Upper lobe of right lung (tissue), 1 donor: ENCODE data around the gene SH3TC1. TPM values are rescaled to one million over a fixed set of nuclear protein-coding genes. Genes with fewer than 3 reads are reported as not detected.
A peak's percentile ranks its signal among the peaks of the same experiment; 100 is the strongest.

Experiments
- ATAC-seq: fragments of 200-7000 bp; cut with Tn5 transposase; one replicate; pipeline ENCODE4 v1.9.1; 2020; ENCODE audit warnings: mild to moderate bottlenecking, moderate library complexity
- DNase-seq: peaks from one replicate; pipeline ENCODE4 v3.0.0-alpha.2; 2020
- H3K27ac ChIP-seq: fragments of 200-600 bp; one replicate; pipeline ENCODE4 v1.8.0; 2022
- H3K27me3 ChIP-seq: fragments of 200-600 bp; one replicate; pipeline ENCODE4 v1.8.0; 2022; ENCODE audit warnings: mild to moderate bottlenecking
- H3K36me3 ChIP-seq: fragments of 200-600 bp; one replicate; pipeline ENCODE4 v1.8.0; 2022
- H3K4me1 ChIP-seq: fragments of 200-600 bp; one replicate; pipeline ENCODE4 v1.8.0; 2022
- H3K4me3 ChIP-seq: fragments of 200-600 bp; one replicate; pipeline ENCODE4 v1.8.0; 2022; ENCODE audit warnings: mild to moderate bottlenecking
- H3K9me3 ChIP-seq: fragments of 200-600 bp; one replicate; pipeline ENCODE4 v1.8.0; 2022
- CTCF ChIP-seq: fragments of 200-600 bp; IDR thresholded peaks from one replicate; pipeline ENCODE4 v1.8.0; 2022; ENCODE audit warnings: antibody characterized with exemption
- intact Hi-C: fragments of 100-400 bp; cut with DNase I; formaldehyde crosslinking; loops from one replicate; pipeline ENCODE4 v1.11.0; 2022
- total RNA-seq: library from RNA; stranded (reverse); fragmentation: NEBNext Ultra II Directional; extraction: Animal tissue kit (Norgen Biotek cat#: 25700); gene quantifications from one replicate; pipeline ENCODE4 v1.2.1, GENCODE V29; 2021
- donor health status: DM: no; HTN: yes; CAD: no; lungs with severe emphysema.

SH3TC1 gene
- total RNA-seq, 1 donor from 2014 or later: 71.7 TPM

- Histone ChIP-seq H3K27me3 (no peaks in the 10 kb centered on the region), H3K27ac (no peak overlapping the region), H3K4me1 (peaks cover 15% of the 10 kb centered on the region), H3K4me3 (no peak overlapping the region), H3K36me3 (no peaks in the 10 kb centered on the region), H3K9me3 (no peaks in the 10 kb centered on the region)
- intact Hi-C loops: no loop called here
- DNase-seq: peak; percentile 88
- TF ChIP-seq CTCF: peak; percentile 63
- peak; percentile 83 for ATAC-seq
Measured at GRCh38 chr4:8267077-8267476, 68.0 kb downstream of the SH3TC1 start.

GRCh38 chr4:8268211-8268610 lies 69.1 kb downstream of the SH3TC1 start:
- Histone ChIP-seq H3K4me1 (peaks cover 23% of the 10 kb centered on the region), H3K9me3 (no peaks in the 10 kb centered on the region), H3K27me3 (no peaks in the 10 kb centered on the region), H3K27ac (no peak overlapping the region), H3K4me3 (no peak overlapping the region), H3K36me3 (no peaks in the 10 kb centered on the region)
- intact Hi-C loops: no loop called here
- DNase-seq: no peak
- ATAC-seq: no peak
- no peak for TF ChIP-seq CTCF

- peaks cover 23% of the 10 kb centered on the region for H3K4me1 ChIP-seq
- no peak for TF ChIP-seq CTCF
- H3K4me3 ChIP-seq: no peak overlapping the region
- no peak for ATAC-seq
- no peak for DNase-seq
- no peaks in the 10 kb centered on the region for H3K36me3 ChIP-seq
- no peaks in the 10 kb centered on the region for H3K9me3 ChIP-seq
- peak overlapping the region; percentile 49 for H3K27ac ChIP-seq
- H3K27me3 ChIP-seq: no peaks in the 10 kb centered on the region
- intact Hi-C loops: no loop called here
Measured at GRCh38 chr4:8268901-8269534, 69.9 kb downstream of the SH3TC1 start.

- H3K4me3 ChIP-seq: peak within 1 kb of the TSS; percentile 42
- ATAC-seq: peak; percentile 51
- no peaks in the 10 kb centered on the region for H3K36me3 ChIP-seq
- intact Hi-C loops: no loop called here
- no peaks in the 10 kb centered on the region for H3K27me3 ChIP-seq
- TF ChIP-seq CTCF: no peak
- DNase-seq: no peak
- peak within 1 kb of the TSS; percentile 49 for H3K27ac ChIP-seq
- peaks cover 23% of the 10 kb centered on the region for H3K4me1 ChIP-seq
- no peaks in the 10 kb centered on the region for H3K9me3 ChIP-seq
Measured at GRCh38 chr4:8269535-8270417, 70.7 kb downstream of the SH3TC1 start, which contains the start of gene HTRA3. TSS of gene HTRA3 (plus strand) at chr4:8269754. CDS start at chr4:8269969, 215 bp downstream.

- Histone ChIP-seq H3K36me3 (no peaks in the 10 kb centered on the region), H3K27me3 (no peaks in the 10 kb centered on the region), H3K4me3 (peak overlapping the region; percentile 42), H3K9me3 (no peaks in the 10 kb centered on the region), H3K27ac (peak overlapping the region; percentile 42), H3K4me1 (peaks cover 26% of the 10 kb centered on the region)
- intact Hi-C loops: no loop called here
- TF ChIP-seq CTCF: no peak
- no peak for DNase-seq
- ATAC-seq: no peak
Measured at GRCh38 chr4:8270418-8270771, 71.3 kb downstream of the SH3TC1 start.
